Measurements from ENCODE around the gene SORL1-AS1.

SORL1-AS1 gene

DNA sequence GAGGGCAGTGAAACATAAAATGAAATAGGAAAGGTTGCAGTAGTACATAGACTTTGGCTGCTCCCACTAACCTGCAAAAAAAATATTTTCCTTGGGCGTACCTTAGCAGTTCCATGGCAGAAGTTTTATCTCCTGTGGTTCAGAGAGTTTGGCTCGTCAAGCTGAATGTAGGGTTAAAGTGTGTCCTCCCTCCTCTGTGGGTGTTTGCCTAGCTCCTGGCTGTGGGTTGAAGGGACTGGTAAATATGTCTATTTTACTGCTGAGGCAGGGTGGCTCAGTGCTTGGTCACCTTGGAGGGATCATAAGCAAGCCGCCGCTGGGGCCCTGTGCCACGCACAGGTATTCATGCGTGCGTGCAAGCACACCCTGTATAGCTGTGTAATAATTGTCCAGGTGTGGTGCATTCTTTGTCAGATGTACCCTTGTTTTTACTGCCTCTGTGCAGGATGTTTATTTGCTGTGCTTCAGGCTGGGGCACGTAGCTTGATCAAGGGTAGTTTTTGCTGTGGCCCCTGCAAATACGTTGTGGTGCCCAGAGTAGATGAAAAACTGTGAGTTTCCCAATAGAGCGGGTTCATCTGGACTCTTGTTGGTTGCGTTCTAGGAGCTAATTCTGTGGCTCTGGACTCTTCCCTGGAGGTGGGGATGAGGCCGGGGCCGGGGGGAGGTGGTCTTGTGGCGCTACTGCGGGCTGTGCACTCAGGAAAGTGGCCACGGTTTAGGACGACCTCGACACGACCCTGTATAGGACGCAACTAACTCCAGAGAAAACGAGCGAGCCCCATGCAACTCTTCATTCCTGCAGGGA is 1.4 kb downstream of the SORL1-AS1 start:
- DNase-seq: no peak

DNA sequence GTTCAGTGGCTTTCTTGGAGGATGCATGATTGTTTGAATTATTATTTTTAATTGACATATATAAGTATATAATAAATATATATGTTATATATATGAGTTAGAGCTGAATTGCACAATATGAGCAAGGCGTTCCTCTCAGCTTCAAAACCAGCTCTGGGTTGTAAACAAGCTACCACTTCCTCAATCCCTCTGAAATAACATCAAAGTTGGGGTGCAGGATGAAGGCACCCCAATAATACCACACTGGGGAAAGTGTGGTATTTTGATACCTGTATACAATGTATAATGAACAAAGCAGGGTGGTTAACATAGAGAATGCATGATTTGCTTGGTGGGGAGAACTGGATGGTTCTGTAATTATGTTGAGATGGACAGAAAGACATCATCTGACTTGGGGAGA is 2.4 kb downstream of the SORL1-AS1 start:
- no peak for DNase-seq

DNA sequence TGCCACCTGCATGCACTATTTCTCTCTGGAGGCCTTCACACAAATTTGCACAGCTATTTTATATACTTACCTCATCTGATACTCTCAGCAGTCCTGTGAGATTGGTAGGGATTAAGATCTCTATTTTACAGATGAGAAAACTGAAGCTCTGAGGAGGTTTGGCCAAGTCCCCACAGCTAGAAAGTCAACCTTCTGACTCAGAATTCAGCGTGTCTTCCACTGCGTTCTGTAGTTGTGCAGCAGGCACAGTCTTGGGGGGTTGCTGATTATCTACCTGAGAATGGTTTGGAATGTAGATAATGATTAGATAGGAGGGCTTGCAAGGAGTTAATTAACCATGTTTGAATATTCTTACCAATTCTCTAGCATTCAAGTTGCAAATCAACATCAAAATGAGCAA is 3.1 kb downstream of the SORL1-AS1 start:
- no peak for DNase-seq

DNA sequence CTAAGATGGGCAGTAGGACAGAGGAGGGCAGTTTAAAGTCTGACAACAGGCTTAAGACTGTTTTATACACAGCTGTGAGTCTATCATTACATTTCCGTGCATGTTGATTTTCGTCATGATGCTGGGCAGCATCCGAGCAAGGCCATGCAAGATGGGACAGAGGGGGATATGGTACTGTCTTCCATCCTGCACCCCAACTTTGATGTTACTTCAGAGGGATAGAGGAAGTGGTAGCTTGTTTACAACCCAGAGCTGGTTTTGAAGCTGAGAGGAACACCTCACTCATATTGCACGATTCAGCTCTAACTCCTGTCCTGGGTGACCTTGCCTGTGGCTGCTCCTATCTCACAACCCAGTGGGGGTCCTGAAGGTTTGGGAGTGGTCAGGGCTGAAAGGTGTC is 3.6 kb downstream of the SORL1-AS1 start:
- DNase-seq: no peak

DNA sequence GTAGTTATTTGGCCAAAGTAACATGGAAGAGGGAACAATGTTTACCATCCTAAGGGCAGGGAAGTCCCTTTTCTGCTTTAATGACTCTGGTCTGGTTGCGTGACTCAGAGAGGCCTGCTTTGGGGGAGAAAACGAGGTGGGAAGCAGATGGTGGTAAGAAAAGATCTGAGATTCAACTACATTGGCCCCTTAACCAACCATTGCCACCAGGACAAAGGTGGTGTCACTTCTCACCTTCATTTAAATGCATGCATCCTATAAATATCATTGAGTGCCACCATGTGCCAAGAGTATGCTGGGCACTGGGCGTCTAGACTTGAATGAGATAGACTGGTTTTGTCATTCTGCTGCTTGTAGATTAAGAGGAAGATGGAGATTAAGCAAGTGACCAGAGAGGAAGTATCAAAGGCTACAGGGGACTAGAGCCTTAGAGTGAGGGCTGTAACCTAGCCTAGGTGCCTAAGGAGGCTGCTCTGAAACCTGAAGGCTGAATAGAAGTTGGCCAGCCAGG is 4.3 kb downstream of the SORL1-AS1 start:
- DNase-seq: peak; percentile 32 to 55

DNA sequence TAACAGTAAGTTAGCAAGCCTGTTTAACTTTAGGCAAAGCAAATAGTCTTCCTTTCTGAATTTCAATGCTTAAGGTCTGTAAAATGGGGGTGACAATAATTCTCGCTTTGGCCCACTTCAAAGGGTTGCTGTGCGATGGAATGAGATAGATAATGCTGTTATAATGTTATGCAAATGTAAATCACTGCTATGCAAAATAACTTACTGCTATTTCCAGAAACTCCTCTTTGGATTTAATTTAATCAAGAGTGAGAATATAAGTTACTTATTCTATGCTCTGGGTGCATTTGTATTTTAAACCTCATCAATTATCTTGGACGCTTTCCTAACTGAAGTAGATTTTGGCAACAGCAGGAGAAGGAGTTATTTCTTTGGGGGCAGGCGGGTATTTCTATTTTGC is 4.8 kb downstream of the SORL1-AS1 start:
- no peak for DNase-seq

DNA sequence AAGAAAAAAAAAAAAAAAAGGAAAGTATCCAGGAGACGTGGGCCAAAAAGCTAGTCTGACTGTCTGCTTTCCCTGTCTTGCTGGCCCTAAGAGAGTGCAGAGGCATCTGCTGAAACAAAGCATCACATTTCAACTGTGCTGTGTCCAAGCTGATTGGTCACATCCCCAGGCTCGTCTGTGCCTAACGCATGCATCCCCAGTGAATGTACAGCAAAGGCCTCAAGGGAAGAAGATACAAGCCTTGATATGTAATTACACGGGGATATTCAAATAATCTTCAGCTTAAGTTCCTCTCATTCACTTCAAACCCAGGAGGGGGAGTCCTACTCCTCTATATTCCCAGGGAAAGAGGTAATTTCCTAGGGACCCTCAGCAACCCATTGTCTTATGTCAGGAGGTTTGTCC is 6.0 kb downstream of the SORL1-AS1 start:
- peak in 1 of 2 donors; percentile 12 for DNase-seq

DNA sequence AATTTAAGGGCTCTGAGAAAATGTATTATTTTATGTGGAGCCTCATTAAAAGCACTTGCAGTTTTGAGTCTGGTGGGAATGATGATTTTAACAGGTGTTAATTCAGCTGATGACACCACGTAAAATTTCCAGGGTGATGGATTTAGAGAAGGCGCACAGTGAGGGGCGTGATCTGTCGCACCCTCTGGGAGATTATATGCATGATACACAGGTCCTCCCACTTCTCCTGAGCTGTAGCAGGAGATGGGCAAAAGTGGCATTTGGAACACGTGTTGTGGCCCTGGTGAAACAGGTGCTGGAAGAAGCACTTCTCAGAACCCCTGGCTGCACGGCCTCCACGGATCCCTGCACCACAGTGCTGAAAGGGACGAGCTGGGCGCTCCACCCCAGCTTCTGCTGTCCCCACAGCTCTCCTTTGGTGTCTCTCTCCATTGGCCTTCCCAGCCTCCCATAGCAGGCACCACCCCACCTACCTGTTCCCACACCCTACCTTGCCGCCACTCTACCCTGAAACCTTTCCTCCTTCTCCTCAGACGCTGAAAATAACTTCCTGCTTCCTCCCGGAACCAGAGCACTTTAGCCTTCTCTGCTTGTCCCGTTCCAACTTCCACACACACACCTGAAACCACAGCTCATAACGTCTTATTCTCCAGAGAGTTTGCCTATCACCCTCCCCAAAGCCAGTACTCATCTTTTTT is 7.5 kb downstream of the SORL1-AS1 start:
- no peak for DNase-seq

DNA sequence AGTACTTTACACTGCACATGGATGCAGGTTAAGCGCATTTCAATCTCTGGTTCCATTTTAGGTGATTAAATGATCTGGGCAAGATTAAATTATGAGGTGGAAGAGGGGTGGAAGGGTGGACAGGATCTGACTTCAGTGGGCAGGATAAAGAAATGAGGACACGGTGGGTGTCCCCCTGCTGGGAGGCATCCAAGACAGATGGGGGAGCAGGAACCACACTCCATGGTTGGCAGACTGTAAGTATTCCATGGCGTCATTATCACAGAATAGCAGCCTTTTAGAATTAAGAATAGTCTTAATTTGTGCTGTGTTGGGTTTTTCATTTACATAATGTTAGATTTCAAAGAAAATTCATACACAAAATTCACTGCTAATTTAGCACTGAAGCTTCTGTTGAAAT is 8.2 kb downstream of the SORL1-AS1 start:
- no peak for DNase-seq

DNA sequence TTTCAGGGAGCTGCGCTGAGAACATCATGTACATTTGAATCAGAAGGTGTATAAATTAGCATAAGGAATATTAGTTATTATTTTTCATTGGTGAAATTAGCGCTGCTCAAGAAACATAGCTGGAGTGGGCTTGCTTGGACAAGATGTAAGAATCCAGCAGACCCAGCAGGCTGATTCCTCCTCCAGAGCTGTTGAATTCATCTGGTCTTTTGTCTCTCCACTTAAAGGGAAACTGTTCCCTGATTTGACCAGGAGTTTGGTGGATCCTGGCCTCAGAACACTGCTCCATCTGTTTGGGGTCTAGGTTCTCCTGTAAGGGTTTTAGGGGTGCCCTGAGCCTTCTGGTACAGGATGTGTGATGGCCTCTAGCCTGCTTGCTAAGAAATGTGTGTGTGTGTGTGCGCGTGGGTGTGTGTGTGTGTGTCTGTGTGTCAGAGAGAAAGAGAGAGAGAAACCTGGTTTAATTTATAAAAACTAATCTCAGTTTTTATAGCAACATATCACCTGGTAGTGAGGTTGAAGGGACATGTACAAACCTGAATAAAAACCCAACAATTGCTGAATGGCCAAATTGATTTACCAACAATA is 9.0 kb downstream of the SORL1-AS1 start:
- no peak for DNase-seq

DNA sequence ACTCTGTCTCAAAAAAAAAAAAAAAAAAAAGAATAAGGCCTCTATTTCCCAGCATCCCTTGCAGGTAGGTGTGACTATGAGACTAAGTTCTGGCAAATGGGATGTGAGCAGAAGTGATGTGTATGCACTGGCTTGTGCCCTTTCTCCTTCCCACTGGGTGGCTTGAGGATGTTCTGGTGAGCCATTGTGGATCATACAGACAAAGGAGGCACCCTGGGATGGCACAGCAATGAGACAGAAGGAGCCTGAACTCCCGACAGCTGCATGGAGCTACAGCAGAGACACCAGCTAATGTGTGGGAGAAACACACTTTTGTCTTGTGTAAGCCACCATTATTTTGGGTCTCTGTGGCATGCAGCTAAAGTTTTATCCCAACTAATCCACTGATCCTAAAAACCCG is 11.2 kb downstream of the SORL1-AS1 start:
- no peak for DNase-seq

DNA sequence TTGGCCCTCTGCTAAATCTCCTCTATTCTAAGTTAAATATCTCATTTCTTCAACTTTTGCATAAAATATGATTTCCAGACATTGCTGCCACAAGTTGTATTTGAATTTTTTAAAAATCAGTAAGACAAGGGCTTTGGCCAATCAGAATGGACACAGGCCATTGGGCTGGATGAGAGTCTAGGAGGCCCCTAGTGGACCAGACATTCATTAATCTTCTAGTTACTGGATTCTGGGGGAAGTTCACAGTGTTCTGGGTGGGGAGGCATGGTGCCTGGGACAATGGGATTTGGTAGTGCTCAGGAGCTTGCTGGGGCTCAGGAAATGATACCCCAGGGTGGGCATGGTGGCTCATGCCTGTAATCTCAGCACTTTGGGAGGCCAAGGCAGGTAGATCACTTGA is 13.0 kb downstream of the SORL1-AS1 start:
- no peak for DNase-seq

DNA sequence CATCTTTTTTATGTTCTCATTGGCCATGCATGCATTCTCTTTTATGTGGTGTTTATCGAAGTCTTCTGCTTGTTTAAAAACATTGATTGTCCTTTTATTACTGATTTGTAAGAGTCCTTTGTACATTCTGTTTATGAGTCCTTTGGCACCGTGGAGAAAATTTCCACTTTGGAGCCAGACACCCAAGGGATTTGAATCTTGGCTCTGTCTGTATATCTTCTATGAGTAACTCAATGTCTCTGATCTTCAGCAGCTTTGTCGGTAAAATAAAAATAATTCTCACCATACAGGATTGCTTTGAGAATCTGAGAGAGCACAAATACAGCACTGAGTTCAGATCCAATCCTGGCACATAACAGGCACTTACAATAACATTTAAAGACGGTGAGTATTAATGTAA is 13.4 kb downstream of the SORL1-AS1 start:
- DNase-seq: no peak

DNA sequence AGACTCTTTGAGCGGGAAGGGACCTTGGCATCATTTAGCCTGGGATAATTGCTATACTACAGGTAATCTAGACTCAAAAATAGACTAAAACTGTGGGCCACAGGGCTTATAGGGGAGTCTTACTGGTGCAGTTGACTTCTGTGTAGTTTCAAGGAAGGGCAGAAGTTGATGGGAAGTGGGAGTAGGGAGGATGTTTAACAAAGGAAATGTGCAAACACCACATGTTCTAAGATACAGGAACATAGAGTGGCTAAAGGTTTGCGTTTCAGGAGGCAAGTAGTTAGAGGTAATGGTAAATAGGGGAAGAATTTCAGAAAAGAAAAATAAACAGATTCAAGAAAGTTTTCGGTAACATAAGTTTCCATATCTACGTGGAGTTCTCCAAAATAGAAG is 15.1 kb downstream of the SORL1-AS1 start:
- DNase-seq: peak in 1 of 2 donors; percentile 17

DNA sequence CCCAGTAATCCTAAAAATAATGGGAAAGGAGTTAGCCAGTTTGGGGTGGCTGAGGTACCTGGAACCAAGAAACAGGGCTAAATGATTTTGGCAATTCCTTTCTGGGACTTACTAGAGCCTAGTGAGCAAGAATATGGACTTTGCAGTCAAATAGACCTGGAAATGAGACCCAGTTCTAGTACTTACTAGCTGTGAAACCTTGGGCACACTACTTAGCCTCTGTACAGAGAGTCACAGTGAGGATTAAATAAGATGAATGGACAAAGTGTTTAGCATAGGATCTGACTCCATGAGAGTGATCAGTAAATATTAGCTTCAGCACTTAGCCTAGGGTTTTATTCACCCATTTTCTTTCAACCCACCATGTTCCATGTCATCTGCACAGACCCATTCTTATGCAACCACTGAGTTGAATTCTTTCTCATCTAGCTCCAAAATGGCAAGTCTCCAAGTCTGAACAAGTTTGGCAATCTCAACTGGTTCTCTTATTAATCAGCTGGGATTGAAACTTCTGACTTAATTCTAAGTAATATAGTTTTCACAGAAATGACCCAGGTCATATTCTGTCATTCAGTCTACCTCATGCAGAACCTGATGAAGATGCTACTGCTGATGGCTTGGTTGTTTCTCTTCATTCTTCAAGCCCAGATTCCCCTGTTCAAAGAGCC is 15.6 kb downstream of the SORL1-AS1 start:
- DNase-seq: no peak

DNA sequence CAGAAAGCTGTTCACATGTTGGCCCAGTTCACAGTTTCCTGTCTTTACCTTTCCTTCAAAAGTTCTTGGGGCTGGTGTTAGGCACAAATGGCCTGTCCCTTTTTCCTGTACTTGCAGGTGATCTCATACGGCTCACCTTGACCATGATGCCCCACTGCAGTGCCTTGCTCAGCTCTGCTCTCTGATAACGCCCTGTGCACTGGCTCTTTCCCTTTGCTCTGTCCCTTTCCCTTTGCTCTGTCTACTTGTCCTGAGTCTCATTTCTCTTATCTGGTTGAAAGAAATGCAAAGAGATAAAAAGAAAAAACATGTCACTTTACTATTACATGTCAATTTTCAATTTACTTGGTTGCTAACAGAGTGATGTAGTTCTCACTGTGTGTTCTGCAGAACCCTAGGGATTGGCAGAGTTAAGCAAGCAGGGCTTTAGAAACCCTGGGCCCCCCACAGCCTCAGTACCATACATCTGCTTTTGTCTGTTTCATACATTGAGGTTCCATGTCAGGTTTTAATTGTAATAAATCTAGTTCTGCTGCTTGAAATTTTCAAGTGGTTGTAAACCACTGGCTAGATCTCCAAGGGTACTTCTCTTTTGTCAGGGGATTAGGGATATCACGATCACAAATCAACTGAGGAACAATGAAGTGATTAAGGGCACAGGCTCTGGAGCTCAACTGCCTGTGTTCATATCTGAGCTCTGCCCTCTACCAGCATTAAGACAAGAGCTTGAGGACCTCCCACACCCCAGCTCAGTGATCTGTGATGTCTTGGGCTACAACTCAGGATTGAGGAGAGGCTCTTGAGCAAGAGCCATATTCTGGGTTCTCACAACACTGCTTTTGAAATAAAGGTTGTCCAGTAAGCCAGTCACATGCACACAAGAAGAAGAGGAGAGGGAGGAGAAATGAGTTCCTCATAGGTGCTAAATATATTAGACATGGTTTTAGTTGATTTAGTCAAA is 16.9 kb downstream of the SORL1-AS1 start:
- DNase-seq: no peak

DNA sequence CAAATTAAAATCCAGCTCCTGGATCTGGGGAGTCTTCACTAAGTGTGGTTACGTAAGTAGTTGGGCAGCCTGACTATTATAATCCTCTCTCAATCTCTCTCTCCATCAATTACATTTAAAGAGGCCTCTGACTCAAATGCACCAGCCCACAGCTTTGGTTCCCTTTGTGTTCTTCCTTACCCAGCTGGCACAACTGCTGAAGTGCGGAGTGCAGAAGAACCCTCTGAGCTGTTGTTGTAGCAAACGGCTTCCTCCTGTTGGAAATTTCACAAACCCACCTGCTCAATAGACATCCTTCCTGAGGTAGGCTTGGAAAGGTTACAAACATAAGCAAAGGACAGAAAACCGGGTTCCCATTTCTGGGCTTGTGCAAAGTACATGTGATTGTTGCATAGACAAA is 17.6 kb downstream of the SORL1-AS1 start:
- no peak for DNase-seq

DNA sequence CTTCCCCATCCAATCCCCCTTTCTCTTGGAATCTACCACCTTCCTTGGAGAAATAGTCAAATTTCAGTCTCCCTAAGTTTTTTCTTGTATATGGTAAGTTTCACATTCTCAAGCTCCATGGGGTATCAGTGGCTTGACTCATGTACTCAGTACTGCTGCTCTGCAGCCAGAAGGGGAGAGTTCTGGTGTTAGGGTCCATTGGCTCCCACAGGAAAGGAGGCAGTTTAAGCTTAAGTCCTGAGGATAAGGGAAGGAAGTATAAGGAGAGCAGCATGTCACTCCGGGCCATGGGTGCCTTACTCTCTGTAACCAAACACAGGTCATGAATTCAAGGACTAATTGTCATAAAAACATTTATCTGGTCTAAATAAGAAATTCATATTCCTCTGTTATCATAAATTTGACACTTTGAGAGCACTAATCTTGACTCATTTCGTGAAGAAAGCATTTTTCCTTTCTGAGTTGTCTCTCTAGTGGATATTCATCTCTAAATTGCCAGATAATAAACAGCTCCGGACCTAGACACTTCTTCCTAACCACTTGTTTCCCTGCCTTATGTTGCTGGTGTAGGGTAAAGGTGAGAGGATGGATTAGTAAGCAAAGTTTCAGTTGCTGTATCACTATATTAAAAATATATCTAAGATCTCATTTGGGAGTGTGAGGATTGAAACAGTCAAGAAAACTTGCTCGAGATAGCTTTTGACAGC is 20.8 kb downstream of the SORL1-AS1 start:
- no peak for DNase-seq

DNA sequence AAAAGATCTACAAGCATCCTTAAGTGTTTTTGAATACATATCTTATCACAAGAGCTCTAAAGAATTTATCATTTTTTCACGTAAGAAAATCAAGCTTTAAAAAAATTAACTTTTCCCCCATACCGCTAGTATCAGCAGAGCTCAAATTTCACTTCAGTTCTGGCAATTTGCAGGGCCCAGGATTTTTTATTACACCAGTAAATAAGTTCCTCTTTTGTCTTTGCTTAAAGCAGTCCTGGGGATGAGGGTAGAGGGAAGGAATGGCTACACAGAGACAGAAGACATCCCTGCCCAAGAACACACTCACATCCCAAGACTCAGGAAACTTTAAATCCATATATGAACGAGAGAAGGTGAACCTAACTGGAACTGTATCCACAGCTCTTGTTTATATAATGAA is 23.2 kb downstream of the SORL1-AS1 start:
- DNase-seq: peak in 1 of 2 donors; percentile 17

DNA sequence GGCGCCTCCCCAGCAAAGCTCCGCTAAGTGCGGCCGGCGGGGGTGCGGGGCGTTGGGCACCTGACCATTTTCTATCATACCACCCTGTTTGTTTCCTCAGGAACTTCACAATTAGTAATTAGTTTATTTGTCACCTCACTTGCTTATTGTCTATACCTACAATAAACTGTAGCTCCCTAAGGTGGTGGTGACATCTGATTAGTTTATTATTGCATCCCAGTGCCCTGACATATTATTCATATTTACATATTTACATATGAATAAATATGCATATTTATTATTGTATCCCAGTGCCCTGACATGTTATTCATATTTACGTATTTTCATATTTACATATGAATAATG is 25.4 kb downstream of the SORL1-AS1 start:
- no peak for DNase-seq
